Measurements from ENCODE around the gene SIL1. TPM values are rescaled to one million over a fixed set of nuclear protein-coding genes. Genes with fewer than 3 reads are reported as not detected.

SIL1 gene
- total and polyA plus RNA-seq, 2 of the 8 experiments (the other 6 are each of a cell fraction or from before 2014, with no cell fraction given) = 8.3 to 12.8 TPM

- Histone ChIP-seq H3K36me3 (ENCODE audit: control insufficient read depth in 2 of 4, insufficient read depth in 4 of 4, low read length in 3 of 4) (no peaks in the 10 kb centered on the region), H2BK5ac (ENCODE audit: low read depth, low read length) (no peak overlapping the region), H4K8ac (ENCODE audit: extremely low read depth, insufficient read depth, low read length) (no peak overlapping the region), H3K23me2 (ENCODE audit: low read depth, low read length) (no peaks in the 10 kb centered on the region), H3K27me3 (replicated peaks in 1 of 4; ENCODE audit: control insufficient read depth in 3 of 4, extremely low read depth in 1 of 4, insufficient read depth in 3 of 4, low read length in 3 of 4) (no peaks in the 10 kb centered on the region), H2BK12ac (ENCODE audit: low read depth, low read length) (no peak overlapping the region), H3K9me3 (ENCODE audit: insufficient read depth in 2 of 2, low read depth in 1 of 2, low read length in 1 of 2) (no peaks in the 10 kb centered on the region), H3K4me1 (replicated peaks in 1 of 4; ENCODE audit: control insufficient read depth in 3 of 4, insufficient read depth in 4 of 4, low read length in 3 of 4) (peaks cover 0 to 2% (median 0%) of the 10 kb centered on the region in 4 experiments; a peak in 1 of 7 replicates), H3K4me2 (ENCODE audit: insufficient read depth in 1 of 2, low read depth in 2 of 2, low read length in 2 of 2) (no peak overlapping the region), H3K79me2 (ENCODE audit: control insufficient read depth in 1 of 2, insufficient read depth in 2 of 2, low read length in 2 of 2) (no peaks in the 10 kb centered on the region), H4K20me1 (replicated peaks in 1 of 2; ENCODE audit: control insufficient read depth in 1 of 2, insufficient read depth in 2 of 2, low read length in 2 of 2) (no peaks in the 10 kb centered on the region), H2AK5ac (ENCODE audit: low read depth, low read length) (no peak overlapping the region), H4K91ac (replicated peaks; ENCODE audit: insufficient read length, low read length) (no peak overlapping the region), H2BK20ac (ENCODE audit: low read length) (no peak overlapping the region), H3K79me1 (ENCODE audit: low read depth, low read length) (no peaks in the 10 kb centered on the region), H2BK15ac (ENCODE audit: low read length) (no peak overlapping the region), H3K56ac (replicated peaks; ENCODE audit: insufficient read length, low read depth, low read length) (no peak overlapping the region), H3K4me3 (ENCODE audit: extremely low read depth in 1 of 4, insufficient read depth in 2 of 4, low read depth in 3 of 4, low read length in 4 of 4) (no peak overlapping the region), H3K18ac (ENCODE audit: extremely low read depth, low read length) (no peak overlapping the region), H3K9ac (replicated peaks in 1 of 4; ENCODE audit: extremely low read depth in 1 of 4, low read depth in 3 of 4, low read length in 3 of 4) (no peak overlapping the region), H3K27ac (ENCODE audit: low read depth, low read length) (no peak overlapping the region), H3K4ac (replicated peaks; ENCODE audit: insufficient read length, low read depth, low read length) (no peak overlapping the region), H4K5ac (ENCODE audit: insufficient read length, low read depth, low read length) (no peak overlapping the region), H2AFZ (ENCODE audit: low read length) (no peak overlapping the region), H3K23ac (ENCODE audit: insufficient read length) (no peak overlapping the region), H3K14ac (ENCODE audit: insufficient read length) (no peak overlapping the region), H2BK120ac (replicated peaks; ENCODE audit: low read depth, low read length) (no peak overlapping the region)
- FAIRE-seq = no peak
- ChIA-PET CTCF (ENCODE audit: partially characterized antibody) (interaction anchor here (0.9 to 2.8 kb wide), 4 partner anchors 9 to 40 kb away, joined by 3 to 8 read pairs (median 6); no protein-coding TSS in a partner anchor), POLR2A (ENCODE audit: partially characterized antibody) (no interaction called here)
- WGBS, 2 experiments (ENCODE audit: extremely low coverage in 1 of 2, insufficient coverage in 1 of 2, insufficient read length in 1 of 2, insufficient replicate concordance in 2 of 2, low coverage in 1 of 2, low lambda C conversion rate in 2 of 2, missing lambda C conversion rate in 1 of 2) = 95% methylated on average over 1 of the region's 1 CpG; no CpG with 5 or more reads in 1 of the 2 experiments
- no peak for DNase-seq (ENCODE audit: low read depth in 1 of 2, low spot score in 2 of 2)
- no peak for TF ChIP-seq MAX (IDR thresholded peaks at IDR 0.05)
- no peak for TF ChIP-seq SP2 (IDR thresholded peaks at IDR 0.05; ENCODE audit: low read length)
- no peak for TF ChIP-seq BACH1 (IDR thresholded peaks at IDR 0.05; ENCODE audit: low read length)
- no peak for TF ChIP-seq CHD1 (IDR thresholded peaks at IDR 0.05; ENCODE audit: low read depth, low read length)
- no peak for TF ChIP-seq POU5F1 (IDR thresholded peaks at IDR 0.05; ENCODE audit: low read depth, low read length)
- TF ChIP-seq ASH2L (IDR thresholded peaks at IDR 0.05; ENCODE audit: low read length) = no peak
- no peak for TF ChIP-seq BCL11A (IDR thresholded peaks at IDR 0.05; ENCODE audit: low read depth in 2 of 2, low read length in 2 of 2)
- TF ChIP-seq E2F6 (IDR thresholded peaks at IDR 0.05) = no peak
- TF ChIP-seq SUZ12 (IDR thresholded peaks at IDR 0.05; ENCODE audit: low read length) = no peak
Measured at GRCh38 chr5:139079225-139079990, 118.8 kb downstream of the SIL1 start.
